Measurements from ENCODE around the gene LRIG2. TPM values are rescaled to one million over a fixed set of nuclear protein-coding genes. Genes with fewer than 3 reads are reported as not detected.
"Not testable (repeated sequence)": the region's sequence is repeated elsewhere in the genome, so short reads cannot be mapped to it uniquely, and the experiment has no call there.

Gene LRIG2
- total and polyA plus RNA-seq, 2 experiments from 2014 or later = 10.0 to 40.4 TPM

GRCh38 chr1:113147826-113148225 lies 74.8 kb downstream of the LRIG2 start:
- Mint-ChIP-seq H3K27ac (peak overlapping the region; percentile 33), H3K27me3 (ENCODE audit: insufficient read depth, low read depth, poor library complexity) (peaks cover 7% of the 10 kb centered on the region), H3K9me3 (0 out of 3 replicates have a peak, but pooled peaks cover 3% of the 10 kb centered on the region), H3K4me1 (peaks cover 11% of the 10 kb centered on the region), H3K4me3 (no peak overlapping the region), H3K36me3 (ENCODE audit: low read depth) (peaks cover 3% of the 10 kb centered on the region; the same call in 1 of the 3 replicates)
- DNase-seq (ENCODE audit: low spot score) = no peak
- H3K4me1 ChIP-seq (ENCODE audit: insufficient read depth) = peaks cover 13% of the 10 kb centered on the region
- no peak overlapping the region for H3K27ac ChIP-seq (ENCODE audit: low read depth)
- H3K79me2 ChIP-seq (replicated peaks; ENCODE audit: insufficient read depth) = no peaks in the 10 kb centered on the region
- no peak for ATAC-seq
- H3F3A ChIP-seq (replicated peaks; ENCODE audit: low read depth) = no peaks in the 10 kb centered on the region
- no peak overlapping the region for H3K4me3 ChIP-seq
- H3K27me3 ChIP-seq (ENCODE audit: insufficient read depth) = no peaks in the 10 kb centered on the region
- peaks cover 7% of the 10 kb centered on the region; the same call in 1 of the 2 replicates for H3K9me2 ChIP-seq (ENCODE audit: insufficient read depth)
- no peaks in the 10 kb centered on the region for H4K20me1 ChIP-seq (replicated peaks; ENCODE audit: insufficient read depth)
- H2AFZ ChIP-seq = no peak overlapping the region
- TF ChIP-seq STAT1 (IDR thresholded peaks at IDR 0.05; ENCODE audit: unreplicated experiment) (no peak), EZH2 (IDR thresholded peaks at IDR 0.05; ENCODE audit: low read depth, unreplicated experiment) (no peak), ZNF462 (CRISPR knock-in tag; IDR thresholded peaks at IDR 0.05) (no peak), ZNF114 (CRISPR knock-in tag; IDR thresholded peaks at IDR 0.05) (no peak), CTCF (conservative IDR thresholded peaks at IDR 0.05; ENCODE audit: low read depth in 2 of 2) (no peak), JUNB (IDR thresholded peaks at IDR 0.05; ENCODE audit: unreplicated experiment) (no peak), REST (IDR thresholded peaks at IDR 0.05; ENCODE audit: unreplicated experiment) (no peak), NANOG (IDR thresholded peaks at IDR 0.05; ENCODE audit: borderline replicate concordance) (no peak), ETS1 (IDR thresholded peaks at IDR 0.05) (no peak), CREB1 (CRISPR knock-in tag; IDR thresholded peaks at IDR 0.05; ENCODE audit: low read depth) (no peak)
- H3K36me3 ChIP-seq (ENCODE audit: insufficient read depth) = no peaks in the 10 kb centered on the region
- no peak overlapping the region for H3K4me2 ChIP-seq

- H3K27ac Mint-ChIP-seq; H3K27me3 ChIP-seq (ENCODE audit: insufficient read depth); H3K27me3 Mint-ChIP-seq (ENCODE audit: insufficient read depth, low read depth, poor library complexity); H2AFZ ChIP-seq; H3K4me3 Mint-ChIP-seq; H3K79me2 ChIP-seq (replicated peaks; ENCODE audit: insufficient read depth); ATAC-seq; H3K9me2 ChIP-seq (ENCODE audit: insufficient read depth); H3K4me3 ChIP-seq; H3F3A ChIP-seq (replicated peaks; ENCODE audit: low read depth); H4K20me1 ChIP-seq (replicated peaks; ENCODE audit: insufficient read depth); H3K36me3 Mint-ChIP-seq (ENCODE audit: low read depth); H3K27ac ChIP-seq (ENCODE audit: low read depth); H3K4me2 ChIP-seq; H3K36me3 ChIP-seq (ENCODE audit: insufficient read depth); DNase-seq (ENCODE audit: low spot score); H3K4me1 ChIP-seq (ENCODE audit: insufficient read depth): not testable (repeated sequence)
- peaks cover 11% of the 10 kb centered on the region for H3K4me1 Mint-ChIP-seq
- H3K9me3 Mint-ChIP-seq = peaks cover 12% of the 10 kb centered on the region; the same call in 1 of the 3 replicates
Observed at GRCh38 chr1:113150494-113150893, 77.5 kb downstream of the LRIG2 start.
